Measurements from ENCODE around the gene NCOA7.
"Not testable (repeated sequence)": the region's sequence is repeated elsewhere in the genome, so short reads cannot be mapped to it uniquely, and the experiment has no call there.

The NCOA7 gene

DNA sequence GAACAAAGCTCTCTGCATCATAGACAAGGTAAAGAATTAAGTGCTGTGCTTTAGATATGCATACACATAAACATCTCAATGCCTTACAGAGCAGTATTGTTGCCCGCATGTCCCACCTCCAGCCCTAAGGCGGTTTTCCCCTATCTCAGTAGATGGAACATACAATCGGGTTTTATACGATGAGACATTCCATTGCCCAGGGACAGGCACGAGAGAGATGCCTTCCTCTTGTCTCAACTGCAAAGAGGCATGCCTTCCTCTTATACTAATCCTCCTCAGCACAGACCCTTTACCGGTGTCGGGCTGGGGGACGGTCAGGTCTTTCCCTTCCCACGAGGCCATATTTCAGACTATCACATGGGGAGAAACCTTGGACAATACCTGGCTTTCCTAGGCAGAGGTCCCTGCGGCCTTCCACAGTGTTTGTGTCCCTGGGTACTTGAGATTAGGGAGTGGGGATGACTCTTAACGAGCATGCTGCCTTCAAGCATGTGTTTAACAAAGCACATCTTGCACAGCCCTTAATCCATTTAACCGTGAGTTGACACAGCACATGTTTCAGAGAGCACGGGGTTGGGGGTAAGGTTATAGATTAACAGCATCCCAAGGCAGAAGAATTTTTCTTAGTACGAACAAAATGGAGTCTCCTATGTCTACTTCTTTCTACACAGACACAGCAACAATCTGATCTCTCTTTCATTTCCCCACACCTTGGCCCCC, 14.5 kb upstream of the NCOA7 start:
- H3K27ac Mint-ChIP-seq; H3K9me3 Mint-ChIP-seq; H3K36me3 Mint-ChIP-seq (ENCODE audit: low read depth); H3K4me1 Mint-ChIP-seq (ENCODE audit: low read depth); H3K4me3 Mint-ChIP-seq: not testable (repeated sequence)
- peaks cover 13% of the 10 kb centered on the region for H3K27me3 Mint-ChIP-seq

- no peak overlapping the region for H3K27ac Mint-ChIP-seq
- no peaks in the 10 kb centered on the region for H3K9me3 Mint-ChIP-seq
- peaks cover 3% of the 10 kb centered on the region for H3K27me3 Mint-ChIP-seq
- peaks cover 5% of the 10 kb centered on the region for H3K36me3 Mint-ChIP-seq (ENCODE audit: low read depth)
- no peak overlapping the region for H3K4me3 Mint-ChIP-seq
- peaks cover 18% of the 10 kb centered on the region for H3K4me1 Mint-ChIP-seq (ENCODE audit: low read depth)
Measured at GRCh38 chr6:125779924-125780539, 10.7 kb upstream of the NCOA7 start.

- Mint-ChIP-seq H3K36me3 (ENCODE audit: low read depth) (peaks cover 7% of the 10 kb centered on the region), H3K4me1 (ENCODE audit: low read depth) (peaks cover 18% of the 10 kb centered on the region), H3K4me3 (no peak overlapping the region), H3K9me3 (no peaks in the 10 kb centered on the region), H3K27me3 (peaks cover under 1% of the 10 kb centered on the region), H3K27ac (no peak overlapping the region)
Measured at GRCh38 chr6:125780540-125781313, 10.0 kb upstream of the NCOA7 start.

- Mint-ChIP-seq H3K27me3 (no peaks in the 10 kb centered on the region), H3K4me3 (no peak overlapping the region), H3K4me1 (ENCODE audit: low read depth) (peaks cover 18% of the 10 kb centered on the region), H3K36me3 (ENCODE audit: low read depth) (peaks cover 13% of the 10 kb centered on the region), H3K9me3 (no peaks in the 10 kb centered on the region), H3K27ac (no peak overlapping the region)
Measured at GRCh38 chr6:125781314-125781868, 9.4 kb upstream of the NCOA7 start.

DNA sequence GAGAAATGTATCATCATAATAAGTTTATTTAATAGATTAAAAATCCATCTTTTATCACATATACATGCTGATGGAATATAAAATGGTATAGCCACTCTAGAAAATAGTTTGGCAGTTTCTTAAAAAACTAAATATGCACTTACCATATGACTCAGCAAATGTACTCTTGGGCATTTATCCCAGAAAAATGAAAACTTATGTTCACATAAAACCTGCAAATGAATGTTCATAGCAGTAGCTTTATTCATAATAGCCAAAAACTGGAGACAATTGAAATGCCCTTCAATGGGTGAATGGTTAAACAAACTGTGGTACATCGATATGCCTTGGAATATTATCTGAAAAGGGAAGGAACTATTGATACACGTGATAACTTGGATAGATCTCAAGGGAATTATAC, 6.4 kb upstream of the NCOA7 start:
- Mint-ChIP-seq H3K4me3 (no peak overlapping the region), H3K4me1 (ENCODE audit: low read depth) (peaks cover 28% of the 10 kb centered on the region), H3K36me3 (ENCODE audit: low read depth) (peaks cover 29% of the 10 kb centered on the region), H3K27me3 (no peaks in the 10 kb centered on the region), H3K9me3 (no peaks in the 10 kb centered on the region), H3K27ac (peak overlapping the region; percentile 47)

DNA sequence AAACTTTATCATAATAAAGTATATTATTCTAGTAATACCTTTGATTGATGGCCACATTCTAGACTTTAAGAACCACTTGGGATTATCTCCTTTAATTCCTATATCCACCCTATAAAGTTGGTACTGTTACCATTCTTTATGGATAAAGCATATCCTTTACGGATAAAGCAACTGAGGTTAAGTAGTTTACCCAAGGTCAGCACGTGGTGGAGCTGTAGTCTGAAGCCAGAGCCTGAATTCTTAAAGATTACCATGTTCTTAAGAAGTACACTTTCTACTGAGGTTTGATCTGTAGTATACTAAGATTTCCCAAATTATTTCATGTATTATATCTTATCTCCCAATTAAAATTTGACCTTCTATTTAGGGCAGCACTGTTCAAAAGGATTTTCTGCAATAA, 3.0 kb upstream of the NCOA7 start:
- Mint-ChIP-seq H3K4me3 (no peak overlapping the region), H3K36me3 (ENCODE audit: low read depth) (peaks cover 36% of the 10 kb centered on the region), H3K4me1 (ENCODE audit: low read depth) (peaks cover 44% of the 10 kb centered on the region), H3K9me3 (no peaks in the 10 kb centered on the region), H3K27ac (no peak overlapping the region), H3K27me3 (no peaks in the 10 kb centered on the region)

- Mint-ChIP-seq H3K9me3 (no peaks in the 10 kb centered on the region), H3K36me3 (ENCODE audit: low read depth) (peaks cover 42% of the 10 kb centered on the region), H3K27ac (peak overlapping the region; percentile 95), H3K27me3 (no peaks in the 10 kb centered on the region), H3K4me1 (ENCODE audit: low read depth) (peaks cover 52% of the 10 kb centered on the region), H3K4me3 (peak overlapping the region; percentile 87)
Measured at GRCh38 chr6:125789167-125789566, 1.6 kb upstream of the NCOA7 start.

GRCh38 chr6:125789576-125790357, 993 bp upstream of the NCOA7 start:
- Mint-ChIP-seq H3K27me3 (no peaks in the 10 kb centered on the region), H3K4me3 (peak overlapping the region; percentile 87), H3K27ac (peak overlapping the region; percentile 95), H3K9me3 (no peaks in the 10 kb centered on the region), H3K36me3 (ENCODE audit: low read depth) (peaks cover 37% of the 10 kb centered on the region), H3K4me1 (ENCODE audit: low read depth) (peaks cover 54% of the 10 kb centered on the region)

DNA sequence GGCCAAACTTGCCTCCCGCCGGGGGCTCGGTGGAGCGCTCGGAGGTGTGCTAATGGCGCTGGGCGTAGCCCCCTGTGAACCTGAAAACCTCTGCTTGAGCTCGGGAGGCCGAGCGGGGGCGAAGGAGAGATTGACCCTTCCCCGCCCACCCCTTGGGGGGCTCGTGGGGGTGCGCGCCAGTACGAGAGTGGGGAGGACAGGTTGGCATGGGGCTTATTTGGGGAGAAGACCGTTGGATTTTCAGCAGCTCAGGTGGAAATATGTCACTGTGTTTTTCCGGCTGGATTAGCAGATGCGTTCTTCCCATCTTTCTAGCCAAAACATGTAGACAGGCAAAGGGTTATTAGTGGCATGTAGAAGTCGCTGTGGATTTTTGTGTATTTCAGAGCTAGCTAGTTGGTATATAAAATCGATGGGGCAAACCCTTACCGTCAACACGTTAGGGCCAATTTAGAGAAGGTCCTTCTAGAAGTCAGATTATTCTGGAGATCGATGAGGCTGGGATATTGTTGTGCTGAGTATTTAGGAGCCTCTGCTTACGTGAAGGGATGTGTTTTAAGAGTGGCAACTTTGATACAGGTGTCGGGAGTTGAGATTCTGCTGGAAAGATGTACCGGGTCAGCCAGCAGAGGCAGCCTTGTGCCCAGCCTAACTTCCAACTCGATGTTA, 525 bp downstream of the NCOA7 start:
- H3K27me3 Mint-ChIP-seq: no peaks in the 10 kb centered on the region
- peaks cover 65% of the 10 kb centered on the region for H3K4me1 Mint-ChIP-seq (ENCODE audit: low read depth)
- H3K9me3 Mint-ChIP-seq: no peaks in the 10 kb centered on the region
- peak overlapping the region; percentile 74 for H3K27ac Mint-ChIP-seq
- H3K36me3 Mint-ChIP-seq (ENCODE audit: low read depth): peaks cover 34% of the 10 kb centered on the region
- H3K4me3 Mint-ChIP-seq: peak overlapping the region; percentile 90

DNA sequence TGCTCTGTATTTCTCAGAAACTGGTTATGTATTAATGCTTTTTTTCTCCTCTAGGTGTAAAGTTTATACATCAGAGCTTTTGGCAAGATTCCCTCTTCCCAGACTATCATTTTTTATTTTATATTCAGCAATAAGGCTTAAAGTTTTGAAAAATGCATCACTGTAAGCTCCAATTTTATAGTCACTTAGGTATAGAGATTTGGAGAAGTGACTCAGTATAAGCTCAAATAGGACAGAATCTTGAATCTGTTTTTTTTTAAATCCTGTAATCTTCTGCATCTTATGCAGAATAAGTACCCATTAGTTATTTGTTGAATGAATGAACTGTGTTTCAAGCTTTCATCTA, 1.0 kb downstream of the NCOA7 start:
- peak overlapping the region; percentile 74 for H3K27ac Mint-ChIP-seq
- H3K4me1 Mint-ChIP-seq (ENCODE audit: low read depth): peaks cover 67% of the 10 kb centered on the region
- peaks cover 34% of the 10 kb centered on the region for H3K36me3 Mint-ChIP-seq (ENCODE audit: low read depth)
- H3K27me3 Mint-ChIP-seq: no peaks in the 10 kb centered on the region
- H3K9me3 Mint-ChIP-seq: no peaks in the 10 kb centered on the region
- H3K4me3 Mint-ChIP-seq: peak overlapping the region; percentile 90

GRCh38 chr6:125792172-125792571, 1.4 kb downstream of the NCOA7 start:
- Mint-ChIP-seq H3K9me3 (no peaks in the 10 kb centered on the region), H3K27me3 (no peaks in the 10 kb centered on the region), H3K4me3 (peak overlapping the region; percentile 90), H3K27ac (peak overlapping the region; percentile 71), H3K36me3 (ENCODE audit: low read depth) (peaks cover 34% of the 10 kb centered on the region), H3K4me1 (ENCODE audit: low read depth) (peaks cover 70% of the 10 kb centered on the region)

DNA sequence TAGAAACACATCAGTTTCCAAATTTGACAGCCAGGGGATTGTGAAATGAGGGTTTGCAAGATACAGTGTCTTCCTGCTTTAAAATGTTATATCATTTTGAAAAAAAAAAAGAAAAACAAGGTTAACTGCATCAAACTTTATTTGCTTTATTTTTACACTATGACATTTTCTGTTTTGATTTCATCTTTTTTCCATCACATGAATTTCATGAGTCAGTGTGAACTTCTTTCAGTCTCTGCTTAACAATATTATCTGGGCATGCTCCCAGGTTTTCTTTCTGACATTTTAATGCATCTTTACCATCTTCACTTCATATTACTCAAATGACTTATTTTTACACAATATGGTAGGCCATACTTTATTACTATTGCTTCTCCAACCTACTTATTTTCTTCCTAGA, 1.9 kb downstream of the NCOA7 start:
- H3K4me3 Mint-ChIP-seq: peak overlapping the region; percentile 90
- H3K4me1 Mint-ChIP-seq (ENCODE audit: low read depth): peaks cover 75% of the 10 kb centered on the region
- H3K27me3 Mint-ChIP-seq: no peaks in the 10 kb centered on the region
- H3K9me3 Mint-ChIP-seq: no peaks in the 10 kb centered on the region
- peaks cover 34% of the 10 kb centered on the region for H3K36me3 Mint-ChIP-seq (ENCODE audit: low read depth)
- H3K27ac Mint-ChIP-seq: peak overlapping the region; percentile 71

GRCh38 chr6:125793280-125793679, 2.5 kb downstream of the NCOA7 start:
- Mint-ChIP-seq H3K27ac (peak overlapping the region; percentile 88), H3K9me3 (no peaks in the 10 kb centered on the region), H3K4me3 (peak overlapping the region; percentile 54), H3K27me3 (no peaks in the 10 kb centered on the region), H3K36me3 (ENCODE audit: low read depth) (peaks cover 34% of the 10 kb centered on the region), H3K4me1 (ENCODE audit: low read depth) (peaks cover 78% of the 10 kb centered on the region)

GRCh38 chr6:125793863-125794262, 3.1 kb downstream of the NCOA7 start:
- H3K4me1 Mint-ChIP-seq (ENCODE audit: low read depth): peaks cover 78% of the 10 kb centered on the region
- H3K36me3 Mint-ChIP-seq (ENCODE audit: low read depth): peaks cover 35% of the 10 kb centered on the region
- no peaks in the 10 kb centered on the region for H3K9me3 Mint-ChIP-seq
- H3K27me3 Mint-ChIP-seq: no peaks in the 10 kb centered on the region
- peak overlapping the region; percentile 54 for H3K4me3 Mint-ChIP-seq
- peak overlapping the region; percentile 88 for H3K27ac Mint-ChIP-seq

All from stimulated activated naive CD8-positive, alpha-beta T cell treated with anti-CD3 and anti-CD28 coated beads, Interleukin-15, Interleukin-2, amounts not matched to agents 100 ng/mL and 50 ng/mL, for 24 hours (primary cell).